ENCODE data around the gene C14orf132. TPM values are rescaled to one million over a fixed set of nuclear protein-coding genes. Genes with fewer than 3 reads are reported as not detected.
A peak's percentile ranks its signal among the peaks of the same experiment; 100 is the strongest.

C14orf132 gene
- polyA plus RNA-seq, 1 donor (not counting 4 experiments of a cell fraction or from before 2014, with no cell fraction given): 1.3 TPM

DNA sequence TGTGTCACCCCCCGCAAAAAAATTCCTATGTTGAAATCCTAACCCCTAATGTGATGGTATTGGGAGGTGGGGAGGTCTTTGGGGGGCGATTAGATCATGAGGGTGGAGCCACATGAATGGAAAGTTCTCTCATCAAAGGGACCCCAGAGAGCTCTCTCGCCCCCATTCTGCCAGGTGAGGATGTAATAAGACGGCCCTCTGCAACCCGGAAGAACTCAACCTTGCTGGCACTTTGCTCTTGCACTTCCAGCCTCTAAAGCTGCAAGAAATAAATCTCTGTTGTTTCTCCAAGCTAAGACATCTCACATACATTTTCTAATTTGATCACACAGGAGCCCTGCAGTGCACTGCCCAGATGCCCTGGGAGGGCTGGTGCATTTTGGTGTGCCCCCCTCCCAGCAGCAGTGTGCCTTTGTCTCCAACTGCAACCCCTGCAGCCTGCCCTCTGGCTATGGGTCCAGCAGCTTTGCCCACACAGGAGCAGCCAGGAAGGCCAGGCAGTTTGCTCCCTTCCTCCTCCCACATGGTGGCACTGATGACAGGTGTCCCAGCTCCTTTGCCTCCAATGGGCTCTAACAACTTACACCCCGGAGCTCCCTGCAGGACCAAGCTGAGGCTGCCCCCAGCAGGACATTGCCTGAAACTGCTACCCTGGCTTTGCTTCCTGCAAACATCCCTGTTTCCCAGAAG lies 59.3 kb downstream of the C14orf132 start:
- Histone ChIP-seq H3K36me3 (ENCODE audit: control insufficient read depth in 2 of 2, extremely low read depth in 1 of 2, insufficient read depth in 2 of 2, low read length in 2 of 2) (no peaks in the 10 kb centered on the region), H4K20me1 (ENCODE audit: control insufficient read depth, extremely low read depth, insufficient read depth, low read length) (no peaks in the 10 kb centered on the region), H2AFZ (ENCODE audit: control insufficient read depth, low read length) (no peak overlapping the region), H3K4me2 (ENCODE audit: control insufficient read depth, extremely low read depth, insufficient read depth, low read depth, low read length) (no peak overlapping the region), H3K4me1 (ENCODE audit: control insufficient read depth, extremely low read depth, insufficient read depth, low read length) (peaks cover 11% of the 10 kb centered on the region), H3K9me1 (ENCODE audit: control insufficient read depth, extremely low read depth, insufficient read depth, low read length) (no peaks in the 10 kb centered on the region), H3K4me3 (ENCODE audit: control insufficient read depth in 2 of 3, extremely low read depth in 1 of 3, insufficient read depth in 2 of 3, low read depth in 1 of 3, low read length in 3 of 3) (no peak overlapping the region), H3K27ac (ENCODE audit: control insufficient read depth, insufficient read depth, low read length) (no peak overlapping the region), H3K9ac (ENCODE audit: control insufficient read depth, extremely low read depth, insufficient read depth, low read length) (no peak overlapping the region), H3K79me2 (ENCODE audit: control insufficient read depth, insufficient read depth, low read length) (no peaks in the 10 kb centered on the region), H3K27me3 (ENCODE audit: control insufficient read depth, extremely low read depth, insufficient read depth, low read length) (peaks cover 29% of the 10 kb centered on the region), H3K9me3 (ENCODE audit: control insufficient read depth, low read depth, low read length) (no peaks in the 10 kb centered on the region)
- dilution Hi-C loops (cut with MboI; ENCODE audit: extremely low pct_ligation_motif_present, low sequenced_read_pairs): no loop called here
- DNase-seq (ENCODE audit: low read depth, low spot score) (no peak), FAIRE-seq (peak; percentile 74)
- TF ChIP-seq EZH2 (IDR thresholded peaks at IDR 0.05; ENCODE audit: low read length): no peak
- TF ChIP-seq, protein P1, sequence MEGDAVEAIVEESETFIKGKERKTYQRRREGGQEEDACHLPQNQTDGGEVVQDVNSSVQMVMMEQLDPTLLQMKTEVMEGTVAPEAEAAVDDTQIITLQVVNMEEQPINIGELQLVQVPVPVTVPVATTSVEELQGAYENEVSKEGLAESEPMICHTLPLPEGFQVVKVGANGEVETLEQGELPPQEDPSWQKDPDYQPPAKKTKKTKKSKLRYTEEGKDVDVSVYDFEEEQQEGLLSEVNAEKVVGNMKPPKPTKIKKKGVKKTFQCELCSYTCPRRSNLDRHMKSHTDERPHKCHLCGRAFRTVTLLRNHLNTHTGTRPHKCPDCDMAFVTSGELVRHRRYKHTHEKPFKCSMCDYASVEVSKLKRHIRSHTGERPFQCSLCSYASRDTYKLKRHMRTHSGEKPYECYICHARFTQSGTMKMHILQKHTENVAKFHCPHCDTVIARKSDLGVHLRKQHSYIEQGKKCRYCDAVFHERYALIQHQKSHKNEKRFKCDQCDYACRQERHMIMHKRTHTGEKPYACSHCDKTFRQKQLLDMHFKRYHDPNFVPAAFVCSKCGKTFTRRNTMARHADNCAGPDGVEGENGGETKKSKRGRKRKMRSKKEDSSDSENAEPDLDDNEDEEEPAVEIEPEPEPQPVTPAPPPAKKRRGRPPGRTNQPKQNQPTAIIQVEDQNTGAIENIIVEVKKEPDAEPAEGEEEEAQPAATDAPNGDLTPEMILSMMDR (optimal IDR thresholded peaks at IDR 0.05 in 1 of 3, IDR thresholded peaks at IDR 0.05 in 1 of 3, conservative IDR thresholded peaks at IDR 0.05 in 1 of 3; ENCODE audit: extremely low read depth in 1 of 3, insufficient read depth in 2 of 3, low read length in 3 of 3): peak; percentile 90 to 95 (median 93)

DNA sequence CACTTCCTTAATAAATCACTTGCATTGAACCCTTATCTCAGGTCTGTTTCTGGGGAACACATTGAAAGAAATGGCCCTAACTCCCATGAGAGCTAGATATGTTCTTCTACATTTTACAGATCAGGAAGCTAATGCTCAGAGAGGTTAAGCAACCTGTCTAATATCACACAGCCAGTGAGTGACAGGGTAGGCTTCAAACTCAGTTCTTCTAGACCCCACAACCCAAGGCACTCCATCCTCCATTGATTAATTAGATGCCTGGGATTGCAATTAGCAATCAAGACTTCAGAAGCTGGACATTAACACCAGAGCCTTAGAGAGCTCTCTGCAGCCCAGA lies 59.8 kb downstream of the C14orf132 start:
- Histone ChIP-seq H3K4me3 (ENCODE audit: control insufficient read depth in 2 of 3, extremely low read depth in 1 of 3, insufficient read depth in 2 of 3, low read depth in 1 of 3, low read length in 3 of 3) (no peak overlapping the region), H4K20me1 (ENCODE audit: control insufficient read depth, extremely low read depth, insufficient read depth, low read length) (no peaks in the 10 kb centered on the region), H3K9ac (ENCODE audit: control insufficient read depth, extremely low read depth, insufficient read depth, low read length) (no peak overlapping the region), H3K4me2 (ENCODE audit: control insufficient read depth, extremely low read depth, insufficient read depth, low read depth, low read length) (no peak overlapping the region), H3K9me3 (ENCODE audit: control insufficient read depth, low read depth, low read length) (no peaks in the 10 kb centered on the region), H3K27me3 (ENCODE audit: control insufficient read depth, extremely low read depth, insufficient read depth, low read length) (peaks cover 29% of the 10 kb centered on the region), H3K36me3 (ENCODE audit: control insufficient read depth in 2 of 2, extremely low read depth in 1 of 2, insufficient read depth in 2 of 2, low read length in 2 of 2) (no peaks in the 10 kb centered on the region), H2AFZ (ENCODE audit: control insufficient read depth, low read length) (no peak overlapping the region), H3K79me2 (ENCODE audit: control insufficient read depth, insufficient read depth, low read length) (no peaks in the 10 kb centered on the region), H3K9me1 (ENCODE audit: control insufficient read depth, extremely low read depth, insufficient read depth, low read length) (no peaks in the 10 kb centered on the region), H3K4me1 (ENCODE audit: control insufficient read depth, extremely low read depth, insufficient read depth, low read length) (peaks cover 11% of the 10 kb centered on the region), H3K27ac (ENCODE audit: control insufficient read depth, insufficient read depth, low read length) (no peak overlapping the region)
- dilution Hi-C loops (cut with MboI; ENCODE audit: extremely low pct_ligation_motif_present, low sequenced_read_pairs): no loop called here
- TF ChIP-seq EZH2 (IDR thresholded peaks at IDR 0.05; ENCODE audit: low read length): no peak
- TF ChIP-seq, protein P1 (optimal IDR thresholded peaks at IDR 0.05 in 1 of 3, IDR thresholded peaks at IDR 0.05 in 1 of 3, conservative IDR thresholded peaks at IDR 0.05 in 1 of 3; ENCODE audit: extremely low read depth in 1 of 3, insufficient read depth in 2 of 3, low read length in 3 of 3): no peak
- FAIRE-seq (no peak), DNase-seq (ENCODE audit: low read depth, low spot score) (no peak)

Data from keratinocyte (primary cell).